Esophagus muscularis mucosa (tissue), 4 donors: Measurements from ENCODE around the gene FAM53A.

Experiments
- EP300 ChIP-seq: sonication (generic); formaldehyde crosslinking; IDR thresholded peaks from one replicate; pipeline ENCODE4 v1.6.1; 2017; ENCODE audit warnings: antibody characterized with exemption
- POLR2A ChIP-seq: fragments of 450-650 bp; IDR thresholded peaks from one replicate; pipeline ENCODE4 v1.6.1; 2017; ENCODE audit warnings: antibody characterized with exemption, moderate library complexity, mild to moderate bottlenecking, low read depth
- POLR2AphosphoS5 ChIP-seq, 2 donors: sonication (generic); formaldehyde crosslinking; IDR thresholded peaks; one replicate each; pipeline ENCODE4 v1.6.1; 2017; ENCODE audit warnings: antibody characterized with exemption in 2 of 2
- TF ChIP-seq, protein P1 (sequence below), 3 experiments: fragments of 200-600 bp in 2 of 3; fragments of 450-650 bp in 1 of 3; sonication (generic) in 2 of 3; IDR thresholded peaks; one replicate each; pipeline ENCODE4 v1.5.1; 2017 to 2019; ENCODE audit warnings: antibody characterized with exemption in 3 of 3, mild to moderate bottlenecking in 2 of 3, moderate library complexity in 1 of 3

DNA sequence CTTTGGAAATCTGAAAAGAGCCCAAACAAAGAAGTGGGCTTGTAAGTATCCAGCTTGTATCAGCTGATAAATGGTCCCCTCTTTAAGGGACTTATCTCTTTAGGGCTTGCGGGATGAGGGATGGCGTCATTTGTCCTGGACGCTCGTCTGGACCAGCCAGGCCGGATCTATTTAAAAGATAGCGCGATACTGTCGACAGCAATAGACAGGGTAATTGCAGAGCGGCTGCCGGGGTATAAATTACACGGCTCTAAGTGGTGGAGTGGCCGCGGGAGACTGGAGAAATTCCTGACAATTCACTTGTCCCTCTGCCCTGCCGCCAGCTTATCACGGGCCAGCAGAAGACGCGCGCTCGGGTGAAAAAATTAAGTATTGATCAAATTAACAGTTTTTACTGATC, 90.7 kb downstream of the FAM53A start:
- TF ChIP-seq POLR2A (no peak), EP300 (no peak), POLR2AphosphoS5 (IDR thresholded peaks at IDR 0.05) (no peak)
- TF ChIP-seq, protein P1, sequence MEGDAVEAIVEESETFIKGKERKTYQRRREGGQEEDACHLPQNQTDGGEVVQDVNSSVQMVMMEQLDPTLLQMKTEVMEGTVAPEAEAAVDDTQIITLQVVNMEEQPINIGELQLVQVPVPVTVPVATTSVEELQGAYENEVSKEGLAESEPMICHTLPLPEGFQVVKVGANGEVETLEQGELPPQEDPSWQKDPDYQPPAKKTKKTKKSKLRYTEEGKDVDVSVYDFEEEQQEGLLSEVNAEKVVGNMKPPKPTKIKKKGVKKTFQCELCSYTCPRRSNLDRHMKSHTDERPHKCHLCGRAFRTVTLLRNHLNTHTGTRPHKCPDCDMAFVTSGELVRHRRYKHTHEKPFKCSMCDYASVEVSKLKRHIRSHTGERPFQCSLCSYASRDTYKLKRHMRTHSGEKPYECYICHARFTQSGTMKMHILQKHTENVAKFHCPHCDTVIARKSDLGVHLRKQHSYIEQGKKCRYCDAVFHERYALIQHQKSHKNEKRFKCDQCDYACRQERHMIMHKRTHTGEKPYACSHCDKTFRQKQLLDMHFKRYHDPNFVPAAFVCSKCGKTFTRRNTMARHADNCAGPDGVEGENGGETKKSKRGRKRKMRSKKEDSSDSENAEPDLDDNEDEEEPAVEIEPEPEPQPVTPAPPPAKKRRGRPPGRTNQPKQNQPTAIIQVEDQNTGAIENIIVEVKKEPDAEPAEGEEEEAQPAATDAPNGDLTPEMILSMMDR (IDR thresholded peaks at IDR 0.05) = no peak
